Peyer's patch (tissue), 4 donors: Measurements from ENCODE around the gene GUCY1A2.
"Not testable (repeated sequence)": the region's sequence is repeated elsewhere in the genome, so short reads cannot be mapped to it uniquely, and the experiment has no call there.

ENCODE experiments used
- POLR2A ChIP-seq, 2 donors: fragments of 450-650 bp; IDR thresholded peaks; one replicate each; pipeline ENCODE4 v1.5.1; 2017; ENCODE audit warnings: antibody characterized with exemption in 2 of 2, mild to moderate bottlenecking in 2 of 2, moderate library complexity in 2 of 2
- TF ChIP-seq, protein P1 (sequence below), 6 experiments: fragments of 450-650 bp in 4 of 6; fragments of 200-600 bp in 2 of 6; sonication (generic) in 1 of 6; IDR thresholded peaks; one replicate each; pipeline ENCODE4 v1.5.1; 2017 to 2019; ENCODE audit warnings: antibody characterized with exemption in 6 of 6, mild to moderate bottlenecking in 3 of 6, moderate library complexity in 1 of 6

GRCh38 chr11:106777302-106777701 is 241.0 kb downstream of the GUCY1A2 start:
- TF ChIP-seq, protein P1, sequence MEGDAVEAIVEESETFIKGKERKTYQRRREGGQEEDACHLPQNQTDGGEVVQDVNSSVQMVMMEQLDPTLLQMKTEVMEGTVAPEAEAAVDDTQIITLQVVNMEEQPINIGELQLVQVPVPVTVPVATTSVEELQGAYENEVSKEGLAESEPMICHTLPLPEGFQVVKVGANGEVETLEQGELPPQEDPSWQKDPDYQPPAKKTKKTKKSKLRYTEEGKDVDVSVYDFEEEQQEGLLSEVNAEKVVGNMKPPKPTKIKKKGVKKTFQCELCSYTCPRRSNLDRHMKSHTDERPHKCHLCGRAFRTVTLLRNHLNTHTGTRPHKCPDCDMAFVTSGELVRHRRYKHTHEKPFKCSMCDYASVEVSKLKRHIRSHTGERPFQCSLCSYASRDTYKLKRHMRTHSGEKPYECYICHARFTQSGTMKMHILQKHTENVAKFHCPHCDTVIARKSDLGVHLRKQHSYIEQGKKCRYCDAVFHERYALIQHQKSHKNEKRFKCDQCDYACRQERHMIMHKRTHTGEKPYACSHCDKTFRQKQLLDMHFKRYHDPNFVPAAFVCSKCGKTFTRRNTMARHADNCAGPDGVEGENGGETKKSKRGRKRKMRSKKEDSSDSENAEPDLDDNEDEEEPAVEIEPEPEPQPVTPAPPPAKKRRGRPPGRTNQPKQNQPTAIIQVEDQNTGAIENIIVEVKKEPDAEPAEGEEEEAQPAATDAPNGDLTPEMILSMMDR (IDR thresholded peaks at IDR 0.05) = not testable (repeated sequence)
- TF ChIP-seq POLR2A (IDR thresholded peaks at IDR 0.05) = not testable (repeated sequence)
